HepG2 (cell line): ENCODE data around the gene ARMH3. TPM values are rescaled to one million over a fixed set of nuclear protein-coding genes. Genes with fewer than 3 reads are reported as not detected.

Experiments used
- ATAC-seq: fragments of 200-7000 bp; cut with Tn5 transposase; 3 replicates; pipeline ENCODE4 v1.9.1; 2020; ENCODE audit warnings: mild to moderate bottlenecking, moderate library complexity
- BruUV-seq: library from RNA; stranded (reverse); fragments of 400-500 nt; replicated peaks from 2 replicates; lab custom pipeline; 2021; lab: Mats Ljungman, UMichigan
- CTCF ChIA-PET: fragments of 300-600 bp; formaldehyde crosslinking; extraction: SDS; loops from one replicate; lab custom pipeline; 2021; ENCODE audit warnings: low total read pairs, inconsistent platforms, low intra/inter-chr PET ratio; lab: Yijun Ruan, JAX
- POLR2A ChIA-PET: fragments of 350-600 bp; sonication (Branson Sonifier 250); formaldehyde crosslinking; loops from one replicate; lab custom pipeline; 2020; ENCODE audit warnings: antibody characterized with exemption, inconsistent platforms; lab: Yijun Ruan, JAX
- DNase-seq: peaks from one replicate; pipeline ENCODE4 v3.0.0-alpha.2; 2015; ENCODE audit warnings: low spot score
- FAIRE-seq: peaks from 3 replicates; lab custom pipeline; 2011; peaks lifted over from hg19 to GRCh38; lab: Jason Lieb, UNC
- H2AFZ ChIP-seq: one replicate; pipeline ENCODE4 v1.6.1; 2011; ENCODE audit warnings: low read length, inconsistent platforms
- H3K27ac ChIP-seq: fragments of 300-600 bp; 3 replicates; pipeline ENCODE4 v1.8.0; 2011; ENCODE audit warnings: mixed run types, mild to moderate bottlenecking, mixed read lengths, low read length, inconsistent platforms; ENCODE audit not compliant: insufficient read depth; ENCODE audit errors: extremely low read length
- H3K27me3 ChIP-seq, 2 experiments: fragments of 200-600 bp in 1 of 2; 2 replicates in 1 of 2; 3 replicates in 1 of 2; pipeline versions ENCODE4 v1.6.0 to v1.8.0; 2011; ENCODE audit warnings: low read length in 2 of 2, mild to moderate bottlenecking in 2 of 2, moderate library complexity in 2 of 2, inconsistent platforms in 1 of 2; ENCODE audit not compliant: insufficient read depth in 2 of 2, control insufficient read depth in 1 of 2
- H3K36me3 ChIP-seq, 2 experiments: fragments of 200-600 bp in 1 of 2; replicated peaks in 1 of 2; 2 replicates in 1 of 2; 3 replicates in 1 of 2; pipeline versions ENCODE4 v1.5.1 to v1.8.0; 2011; ENCODE audit warnings: low read length in 2 of 2, inconsistent platforms in 1 of 2; ENCODE audit not compliant: insufficient read depth in 2 of 2, control insufficient read depth in 1 of 2
- H3K4me1 ChIP-seq: 2 replicates; pipeline ENCODE4 v1.5.1; 2012; ENCODE audit warnings: low read length, inconsistent platforms; ENCODE audit not compliant: insufficient read depth
- H3K4me2 ChIP-seq: 2 replicates; pipeline ENCODE4 v1.6.0; 2011; ENCODE audit warnings: low read depth, low read length, inconsistent platforms
- H3K4me3 ChIP-seq, 3 experiments: fragments of 200-600 bp in 1 of 3; sonication (generic), shearing (Covaris generic) in 1 of 3; replicated peaks in 1 of 3; 2 replicates each; pipeline ENCODE4 v1.5.1; 2011 to 2016; ENCODE audit warnings: low read length in 3 of 3, inconsistent platforms in 2 of 3, low read depth in 2 of 3, mild to moderate bottlenecking in 2 of 3, control low read depth in 1 of 3, mixed read lengths in 1 of 3; ENCODE audit not compliant: insufficient read depth in 1 of 3
- H3K79me2 ChIP-seq: one replicate; pipeline ENCODE4 v1.6.1; 2011; ENCODE audit warnings: low read length, inconsistent platforms; ENCODE audit not compliant: insufficient read depth
- H3K9ac ChIP-seq: 2 replicates; pipeline ENCODE4 v1.6.0; 2011; ENCODE audit warnings: mild to moderate bottlenecking, low read depth, low read length, inconsistent platforms; ENCODE audit not compliant: insufficient read depth
- H3K9me3 ChIP-seq: 2 replicates; pipeline ENCODE4 v1.5.1; 2012; ENCODE audit warnings: mild to moderate bottlenecking, low read length
- H4K20me1 ChIP-seq: 2 replicates; pipeline ENCODE4 v1.6.0; 2011; ENCODE audit warnings: inconsistent platforms, mild to moderate bottlenecking, low read length, moderate library complexity; ENCODE audit not compliant: insufficient read depth
- GMEB1 ChIP-seq: sonication (generic); formaldehyde crosslinking; IDR thresholded peaks from 2 replicates; pipeline ENCODE4 v1.5.1; 2020; ENCODE audit warnings: missing genetic modification reagents, mild to moderate bottlenecking, borderline replicate concordance
- GZF1 ChIP-seq: sonication (generic); formaldehyde crosslinking; IDR thresholded peaks from 2 replicates; pipeline ENCODE4 v1.5.1; 2020; ENCODE audit warnings: mild to moderate bottlenecking, missing genetic modification reagents
- MBD4 ChIP-seq: IDR thresholded peaks from 2 replicates; pipeline ENCODE4 v1.6.1; 2012; ENCODE audit warnings: low read length, inconsistent platforms, borderline replicate concordance
- NRL ChIP-seq: sonication (generic); formaldehyde crosslinking; IDR thresholded peaks from 2 replicates; pipeline ENCODE4 v1.5.0; 2020; ENCODE audit warnings: missing genetic modification reagents, mild to moderate bottlenecking, moderate library complexity, borderline replicate concordance
- RXRB ChIP-seq: IDR thresholded peaks from 2 replicates; pipeline ENCODE4 v1.6.1; 2016; ENCODE audit warnings: borderline replicate concordance, missing genetic modification reagents, missing compliant biosample characterization
- TCF7L2 ChIP-seq: IDR thresholded peaks from 2 replicates; pipeline ENCODE4 v1.6.1; 2011; ENCODE audit warnings: mild to moderate bottlenecking, low read depth, low read length, moderate library complexity
- TRAFD1 ChIP-seq: sonication (generic); formaldehyde crosslinking; IDR thresholded peaks from 2 replicates; pipeline ENCODE4 v1.5.1; 2020; ENCODE audit warnings: missing genetic modification reagents, mild to moderate bottlenecking, borderline replicate concordance
- ZFX ChIP-seq: sonication (generic); formaldehyde crosslinking; IDR thresholded peaks from 2 replicates; pipeline ENCODE4 v1.4.0; 2020; ENCODE audit warnings: mild to moderate bottlenecking, low read depth, missing genetic modification reagents, moderate library complexity
- ZFYVE20 ChIP-seq: sonication (generic); formaldehyde crosslinking; IDR thresholded peaks from 2 replicates; pipeline ENCODE4 v1.8.0; 2023; ENCODE audit warnings: low read depth, mild to moderate bottlenecking, moderate library complexity, missing genetic modification reagents, borderline replicate concordance
- ZNF331 ChIP-seq: sonication (generic); formaldehyde crosslinking; IDR thresholded peaks from 2 replicates; pipeline ENCODE4 v1.4.0; 2020; ENCODE audit warnings: missing genetic modification reagents
- ZNF335 ChIP-seq: sonication (generic); formaldehyde crosslinking; IDR thresholded peaks from 2 replicates; pipeline ENCODE4 v1.4.0; 2020; ENCODE audit warnings: missing genetic modification reagents
- ZNF460 ChIP-seq: sonication (generic); formaldehyde crosslinking; IDR thresholded peaks from 2 replicates; pipeline ENCODE4 v1.5.1; 2020; ENCODE audit warnings: missing genetic modification reagents, mild to moderate bottlenecking, borderline replicate concordance
- ZNF570 ChIP-seq: sonication (generic); formaldehyde crosslinking; IDR thresholded peaks from 2 replicates; pipeline ENCODE4 v1.4.0; 2020; ENCODE audit warnings: mild to moderate bottlenecking, missing genetic modification reagents, borderline replicate concordance
- ZNF644 ChIP-seq: IDR thresholded peaks from 2 replicates; pipeline ENCODE4 v1.6.1; 2016; ENCODE audit warnings: low read depth
- ZNF800 ChIP-seq: sonication (generic); formaldehyde crosslinking; IDR thresholded peaks from 2 replicates; pipeline ENCODE4 v1.4.0; 2020; ENCODE audit warnings: missing genetic modification reagents
- WGBS: methylation state at CpG from one replicate; pipeline ENCODE4 v1.1.6; 2017; ENCODE audit warnings: low lambda C conversion rate; 5-methylcytosine and 5-hydroxymethylcytosine counted together
- in situ Hi-C: cut with HindIII; loops from 2 replicates; pipeline ENCODE4 v1.10.0; 2017; ENCODE audit warnings: low pct_unique_long_range_greater_than_20kb; ENCODE audit not compliant: extremely low pct_ligation_motif_present
- intact Hi-C: fragments of 100-400 bp; cut with micrococcal nuclease; formaldehyde crosslinking; loops from one replicate; pipeline ENCODE4 v1.10.0; 2022; ENCODE audit not compliant: unreplicated experiment
- polyA plus RNA-seq, 8 experiments: library from polyadenylated mRNA; depleted of rRNA in 3 of 8; stranded (reverse) in 7 of 8; unstranded in 1 of 8; fragments of >200 nt; fragmentation: Illumina TruSeq in 4 of 8; extraction: Trizol in 4 of 8; gene quantifications; 2 replicates each; pipeline versions ENCODE4 v1.2.1 to v1.2.3, GENCODE V29; 2011 to 2016; ENCODE audit warnings: low read depth in 4 of 8, missing spikeins in 1 of 8, mixed read lengths in 1 of 8; ENCODE audit not compliant: insufficient read depth in 1 of 8
- total RNA-seq, 5 experiments: library from RNA; depleted of rRNA; stranded (reverse); fragments of >200 nt; fragmentation: Illumina TruSeq; extraction: Trizol; gene quantifications; 2 replicates each; pipeline ENCODE4 v1.2.3, GENCODE V29; 2016; ENCODE audit warnings: low read depth in 1 of 5

ARMH3 gene
- total and polyA plus RNA-seq, 2 of the 13 experiments (the other 11 are each of a cell fraction or from before 2014, with no cell fraction given) = 8.4 to 16.9 TPM

GRCh38 chr10:101818872-101819633 lies 236.9 kb downstream of the ARMH3 start (continued):
- TF ChIP-seq GZF1 (CRISPR knock-in tag) (peak; percentile 42; the same call in 1 of the 2 replicates), ZNF331 (CRISPR knock-in tag) (peak; percentile 42; the same call in 1 of the 2 replicates), ZNF800 (CRISPR knock-in tag) (peak; percentile 71; the same call in 1 of the 2 replicates), ZNF644 (CRISPR knock-in tag) (peak; percentile 44; the same call in 1 of the 2 replicates), ZFYVE20 (no peak)

- peak; percentile 98 for FAIRE-seq
- DNase-seq = peak; percentile 99
- no peaks in the 10 kb centered on the region; a peak in 1 of 5 replicates for H3K36me3 ChIP-seq
- under 1% methylated on average over 46 of the region's 47 CpGs for WGBS
- peak within 1 kb of the TSS; percentile 91 for H3K27ac ChIP-seq
- peaks cover 38% of the 10 kb centered on the region for H3K4me1 ChIP-seq
- H3K4me2 ChIP-seq = peak within 1 kb of the TSS; percentile 94
- no peaks in the 10 kb centered on the region for H3K9me3 ChIP-seq
- peak; percentile 90 for ATAC-seq
- peak within 1 kb of the TSS; percentile 83 for H2AFZ ChIP-seq
- ChIA-PET CTCF (no interaction called here), POLR2A (interaction anchor here (0.7 to 2.3 kb wide), 14 partner anchors 14 to 755 kb away, joined by 3 to 17 read pairs (median 3); partner anchors contain the start of gene NPM3)
- peak within 1 kb of the TSS; percentile 81 to 95 (median 89) for H3K4me3 ChIP-seq
- H3K79me2 ChIP-seq = peaks cover 60% of the 10 kb centered on the region
- BruUV-seq = no TSS peak
- peak within 1 kb of the TSS; percentile 87 for H3K9ac ChIP-seq
- in situ Hi-C loops (no loop called here), intact Hi-C loops (loop anchor here (2.0 to 10.0 kb wide), 2 partner anchors 19 to 687 kb away; partner anchors contain the start of genes ACTR1A and SUFU)
- no peaks in the 10 kb centered on the region; a peak in 1 of 5 replicates for H3K27me3 ChIP-seq
- H4K20me1 ChIP-seq = peaks cover 41% of the 10 kb centered on the region
- TF ChIP-seq ZNF460 (no peak; the same call in 1 of the 2 replicates), TRAFD1 (CRISPR knock-in tag) (no peak; the same call in 1 of the 2 replicates), NRL (CRISPR knock-in tag) (no peak), RXRB (CRISPR knock-in tag) (0 out of 2 replicates have a peak, but pooled peaks have one; percentile 41), TCF7L2 (no peak), ZNF570 (no peak), ZFX (CRISPR knock-in tag) (peak; percentile 36), MBD4 (no peak), GMEB1 (CRISPR knock-in tag) (no peak; the same call in 1 of the 2 replicates), ZNF335 (CRISPR knock-in tag) (peak; percentile 60; the same call in 1 of the 2 replicates)
These were observed 237.7 kb downstream of the ARMH3 start, which contains the start of gene OGA for GRCh38 chr10:101818119-101818871. Gene OGA, minus strand, starts transcription at chr10:101818444. Its CDS starts 422 bp downstream, at chr10:101818022.
